HepG2 (cell line): ENCODE data around the gene MAPK7. TPM values are rescaled to one million over a fixed set of nuclear protein-coding genes. Genes with fewer than 3 reads are reported as not detected.

Experiments used
- ATAC-seq: fragments of 200-7000 bp; cut with Tn5 transposase; 3 replicates; pipeline ENCODE4 v1.9.1; 2020; ENCODE audit warnings: mild to moderate bottlenecking, moderate library complexity
- BruUV-seq: library from RNA; stranded (reverse); fragments of 400-500 nt; replicated peaks from 2 replicates; lab custom pipeline; 2021; lab: Mats Ljungman, UMichigan
- CTCF ChIA-PET: fragments of 300-600 bp; formaldehyde crosslinking; extraction: SDS; loops from one replicate; lab custom pipeline; 2021; ENCODE audit warnings: low total read pairs, inconsistent platforms, low intra/inter-chr PET ratio; lab: Yijun Ruan, JAX
- POLR2A ChIA-PET: fragments of 350-600 bp; sonication (Branson Sonifier 250); formaldehyde crosslinking; loops from one replicate; lab custom pipeline; 2020; ENCODE audit warnings: antibody characterized with exemption, inconsistent platforms; lab: Yijun Ruan, JAX
- DNase-seq: peaks from one replicate; pipeline ENCODE4 v3.0.0-alpha.2; 2015; ENCODE audit warnings: low spot score
- FAIRE-seq: peaks from 3 replicates; lab custom pipeline; 2011; peaks lifted over from hg19 to GRCh38; lab: Jason Lieb, UNC
- H2AFZ ChIP-seq: one replicate; pipeline ENCODE4 v1.6.1; 2011; ENCODE audit warnings: low read length, inconsistent platforms
- H3K27ac ChIP-seq: fragments of 300-600 bp; 3 replicates; pipeline ENCODE4 v1.8.0; 2011; ENCODE audit warnings: mixed run types, mild to moderate bottlenecking, mixed read lengths, low read length, inconsistent platforms; ENCODE audit not compliant: insufficient read depth; ENCODE audit errors: extremely low read length
- H3K27me3 ChIP-seq, 2 experiments: fragments of 200-600 bp in 1 of 2; 2 replicates in 1 of 2; 3 replicates in 1 of 2; pipeline versions ENCODE4 v1.6.0 to v1.8.0; 2011; ENCODE audit warnings: low read length in 2 of 2, mild to moderate bottlenecking in 2 of 2, moderate library complexity in 2 of 2, inconsistent platforms in 1 of 2; ENCODE audit not compliant: insufficient read depth in 2 of 2, control insufficient read depth in 1 of 2
- H3K36me3 ChIP-seq, 2 experiments: fragments of 200-600 bp in 1 of 2; replicated peaks in 1 of 2; 2 replicates in 1 of 2; 3 replicates in 1 of 2; pipeline versions ENCODE4 v1.5.1 to v1.8.0; 2011; ENCODE audit warnings: low read length in 2 of 2, inconsistent platforms in 1 of 2; ENCODE audit not compliant: insufficient read depth in 2 of 2, control insufficient read depth in 1 of 2
- H3K4me1 ChIP-seq: 2 replicates; pipeline ENCODE4 v1.5.1; 2012; ENCODE audit warnings: low read length, inconsistent platforms; ENCODE audit not compliant: insufficient read depth
- H3K4me2 ChIP-seq: 2 replicates; pipeline ENCODE4 v1.6.0; 2011; ENCODE audit warnings: low read depth, low read length, inconsistent platforms
- H3K4me3 ChIP-seq, 3 experiments: fragments of 200-600 bp in 1 of 3; sonication (generic), shearing (Covaris generic) in 1 of 3; replicated peaks in 1 of 3; 2 replicates each; pipeline ENCODE4 v1.5.1; 2011 to 2016; ENCODE audit warnings: low read length in 3 of 3, inconsistent platforms in 2 of 3, low read depth in 2 of 3, mild to moderate bottlenecking in 2 of 3, control low read depth in 1 of 3, mixed read lengths in 1 of 3; ENCODE audit not compliant: insufficient read depth in 1 of 3
- H3K79me2 ChIP-seq: one replicate; pipeline ENCODE4 v1.6.1; 2011; ENCODE audit warnings: low read length, inconsistent platforms; ENCODE audit not compliant: insufficient read depth
- H3K9ac ChIP-seq: 2 replicates; pipeline ENCODE4 v1.6.0; 2011; ENCODE audit warnings: mild to moderate bottlenecking, low read depth, low read length, inconsistent platforms; ENCODE audit not compliant: insufficient read depth
- H3K9me3 ChIP-seq: 2 replicates; pipeline ENCODE4 v1.5.1; 2012; ENCODE audit warnings: mild to moderate bottlenecking, low read length
- H4K20me1 ChIP-seq: 2 replicates; pipeline ENCODE4 v1.6.0; 2011; ENCODE audit warnings: inconsistent platforms, mild to moderate bottlenecking, low read length, moderate library complexity; ENCODE audit not compliant: insufficient read depth
- AKAP8 ChIP-seq: sonication (generic); formaldehyde crosslinking; IDR thresholded peaks from 2 replicates; pipeline ENCODE4 v1.5.1; 2020; ENCODE audit warnings: mild to moderate bottlenecking, missing genetic modification reagents
- ATF4 ChIP-seq, 2 experiments: fragments of 450-650 bp in 1 of 2; sonication (generic) in 1 of 2; formaldehyde crosslinking; IDR thresholded peaks; 2 replicates each; pipeline versions ENCODE4 v1.5.0 to v1.8.0; 2020 to 2022; ENCODE audit warnings: mild to moderate bottlenecking in 1 of 2, missing genetic modification reagents in 1 of 2
- CEBPG ChIP-seq: IDR thresholded peaks from 2 replicates; pipeline ENCODE4 v1.6.1; 2016
- KDM5B ChIP-seq: sonication (generic); formaldehyde crosslinking; IDR thresholded peaks from 2 replicates; pipeline ENCODE4 v1.4.0; 2020; ENCODE audit warnings: missing genetic modification reagents, mild to moderate bottlenecking, borderline replicate concordance
- PATZ1 ChIP-seq: sonication (generic); formaldehyde crosslinking; IDR thresholded peaks from 2 replicates; pipeline ENCODE4 v1.4.0; 2020; ENCODE audit warnings: missing genetic modification reagents
- POLR2A ChIP-seq, 2 experiments: IDR thresholded peaks; 2 replicates each; pipeline ENCODE4 v1.6.1; 2011; ENCODE audit warnings: low read depth in 2 of 2, low read length in 2 of 2, mild to moderate bottlenecking in 1 of 2, moderate library complexity in 1 of 2; ENCODE audit not compliant: insufficient read depth in 1 of 2
- ZBTB7B ChIP-seq: sonication (generic); formaldehyde crosslinking; IDR thresholded peaks from 2 replicates; pipeline ENCODE4 v1.4.0; 2020; ENCODE audit warnings: missing genetic modification reagents
- ZNF512B ChIP-seq: sonication (generic); formaldehyde crosslinking; IDR thresholded peaks from 2 replicates; pipeline ENCODE4 v1.5.1; 2020; ENCODE audit warnings: missing genetic modification reagents, mild to moderate bottlenecking, borderline replicate concordance
- WGBS: methylation state at CpG from one replicate; pipeline ENCODE4 v1.1.6; 2017; ENCODE audit warnings: low lambda C conversion rate; 5-methylcytosine and 5-hydroxymethylcytosine counted together
- in situ Hi-C: cut with HindIII; loops from 2 replicates; pipeline ENCODE4 v1.10.0; 2017; ENCODE audit warnings: low pct_unique_long_range_greater_than_20kb; ENCODE audit not compliant: extremely low pct_ligation_motif_present
- intact Hi-C: fragments of 100-400 bp; cut with micrococcal nuclease; formaldehyde crosslinking; loops from one replicate; pipeline ENCODE4 v1.10.0; 2022; ENCODE audit not compliant: unreplicated experiment
- polyA plus RNA-seq, 8 experiments: library from polyadenylated mRNA; depleted of rRNA in 3 of 8; stranded (reverse) in 7 of 8; unstranded in 1 of 8; fragments of >200 nt; fragmentation: Illumina TruSeq in 4 of 8; extraction: Trizol in 4 of 8; gene quantifications; 2 replicates each; pipeline versions ENCODE4 v1.2.1 to v1.2.3, GENCODE V29; 2011 to 2016; ENCODE audit warnings: low read depth in 4 of 8, missing spikeins in 1 of 8, mixed read lengths in 1 of 8; ENCODE audit not compliant: insufficient read depth in 1 of 8
- total RNA-seq, 5 experiments: library from RNA; depleted of rRNA; stranded (reverse); fragments of >200 nt; fragmentation: Illumina TruSeq; extraction: Trizol; gene quantifications; 2 replicates each; pipeline ENCODE4 v1.2.3, GENCODE V29; 2016; ENCODE audit warnings: low read depth in 1 of 5

The MAPK7 gene
- total and polyA plus RNA-seq, 2 of the 13 experiments (the other 11 are each of a cell fraction or from before 2014, with no cell fraction given) = 2.9 to 5.9 TPM

GRCh38 chr17:19386974-19387920 lies 8.9 kb downstream of the MAPK7 start, which contains the start of gene MFAP4:
Gene MFAP4 (minus strand): TSS chr17:19387190. CDS start chr17:19387155, 35 bp downstream.
- ChIA-PET CTCF (no interaction called here), POLR2A (interaction anchor here (1.4 to 3.9 kb wide), 2 partner anchors 9 to 22 kb away, joined by 3 to 33 read pairs; partner anchors contain the start of gene MAPK7)
- Histone ChIP-seq H4K20me1 (no peaks in the 10 kb centered on the region), H3K9me3 (no peaks in the 10 kb centered on the region), H3K36me3 (peaks cover 7 to 21% of the 10 kb centered on the region in 2 experiments; a peak in 4 of 5 replicates), H3K27ac (no peak within 1 kb of the TSS), H3K9ac (0 out of 2 replicates have a peak within 1 kb of the TSS, but pooled peaks have one; percentile 15), H2AFZ (no peak within 1 kb of the TSS), H3K79me2 (no peaks in the 10 kb centered on the region), H3K4me3 (peak within 1 kb of the TSS; percentile 42 to 60 (median 42); a peak in 4 of 6 replicates), H3K4me1 (peaks cover 29% of the 10 kb centered on the region), H3K27me3 (peaks cover 0 to 16% of the 10 kb centered on the region in 2 experiments; a peak in 1 of 5 replicates), H3K4me2 (peak within 1 kb of the TSS; percentile 71)
- intact Hi-C loops (no loop called here), in situ Hi-C loops (no loop called here)
- TF ChIP-seq PATZ1 = peak; percentile 82
- no peak for TF ChIP-seq POLR2A (IDR thresholded peaks at IDR 0.05; ENCODE audit: insufficient read depth in 1 of 2, low read depth in 2 of 2, low read length in 2 of 2)
- peak in 1 of 2 experiments; percentile 92; a peak in 2 of 4 replicates for TF ChIP-seq ATF4 (CRISPR knock-in tag; IDR thresholded peaks at IDR 0.05)
- no peak for TF ChIP-seq KDM5B (CRISPR knock-in tag)
- 0 out of 2 replicates have a peak, but pooled peaks have one; percentile 0 for TF ChIP-seq AKAP8 (CRISPR knock-in tag)
- peak; percentile 54; the same call in 1 of the 2 replicates for TF ChIP-seq CEBPG
- 0 out of 2 replicates have a peak, but pooled peaks have one; percentile 10 for TF ChIP-seq ZBTB7B
- TF ChIP-seq ZNF512B (CRISPR knock-in tag) = no peak
- no peak for DNase-seq
- no peak for FAIRE-seq
- ATAC-seq = peak; percentile 75
- no TSS peak for BruUV-seq
- WGBS = 2% methylated on average over 21 of the region's 22 CpGs
